ENCODE results near the gene MEGF11. TPM values are rescaled to one million over a fixed set of nuclear protein-coding genes. Genes with fewer than 3 reads are reported as not detected.

Gene MEGF11
- total and polyA plus RNA-seq, 8 donors: 0.05 to 0.92 (median 0.14) TPM; not detected in 4

GRCh38 chr15:66029650-66030049 lies 223.9 kb downstream of the MEGF11 start:
- Histone ChIP-seq H3K4me1 (peaks cover 0 to 6% (median 0%) of the 10 kb centered on the region in 4 donors), H3K9me3 (peaks cover 0 to 15% (median 2%) of the 10 kb centered on the region in 4 donors), H3K36me3 (no peaks in the 10 kb centered on the region), H3K27me3 (peaks cover 0 to 16% (median 0%) of the 10 kb centered on the region in 3 donors), H3K27ac (no peak overlapping the region), H3K4me3 (no peak overlapping the region)
- intact Hi-C loops (cut with DNase I; ENCODE audit: low total_unique reads): no loop called here
- TF ChIP-seq POLR2AphosphoS5 (IDR thresholded peaks at IDR 0.05): no peak
- TF ChIP-seq EP300 (IDR thresholded peaks at IDR 0.05): no peak
- no peak for TF ChIP-seq POLR2A (IDR thresholded peaks at IDR 0.05)
- TF ChIP-seq CTCF (IDR thresholded peaks at IDR 0.05): no peak
- no peak for DNase-seq
- WGBS, 5 donors: 77 to 91% (median 90%) methylated on average over 5 of the region's 5 CpGs

- Histone ChIP-seq H3K27ac (no peak overlapping the region), H3K36me3 (no peaks in the 10 kb centered on the region), H3K27me3 (peaks cover 0 to 26% (median 0%) of the 10 kb centered on the region in 3 donors), H3K4me3 (no peak overlapping the region), H3K9me3 (peaks cover 0 to 12% (median 0%) of the 10 kb centered on the region in 4 donors), H3K4me1 (peaks cover 0 to 6% (median 0%) of the 10 kb centered on the region in 4 donors)
- intact Hi-C loops (cut with DNase I; ENCODE audit: low total_unique reads): no loop called here
- WGBS, 5 donors: 24 to 34% (median 28%) methylated on average over 4 to 5 of the region's 5 CpGs
- TF ChIP-seq POLR2A (IDR thresholded peaks at IDR 0.05): no peak
- peak in 1 of 3 donors; percentile 25 for TF ChIP-seq POLR2AphosphoS5 (IDR thresholded peaks at IDR 0.05)
- no peak for TF ChIP-seq EP300 (IDR thresholded peaks at IDR 0.05)
- peak; percentile 63 to 79 for DNase-seq
Measured at GRCh38 chr15:66027268-66027805, 226.2 kb downstream of the MEGF11 start.

GRCh38 chr15:66025972-66026371 lies 227.6 kb downstream of the MEGF11 start:
- Histone ChIP-seq H3K4me3 (no peak overlapping the region), H3K4me1 (peaks cover 0 to 6% (median 0%) of the 10 kb centered on the region in 4 donors), H3K27ac (no peak overlapping the region), H3K27me3 (peaks cover 0 to 26% (median 0%) of the 10 kb centered on the region in 3 donors), H3K36me3 (no peaks in the 10 kb centered on the region), H3K9me3 (no peaks in the 10 kb centered on the region)
- no peak for TF ChIP-seq EP300 (IDR thresholded peaks at IDR 0.05)
- no peak for TF ChIP-seq POLR2A (IDR thresholded peaks at IDR 0.05)
- TF ChIP-seq POLR2AphosphoS5 (IDR thresholded peaks at IDR 0.05): no peak
- no peak for TF ChIP-seq CTCF (IDR thresholded peaks at IDR 0.05)
- 59 to 73% (median 63%) methylated on average over 5 to 7 of the region's 7 CpGs for WGBS, 5 donors
- intact Hi-C loops (cut with DNase I; ENCODE audit: low total_unique reads): no loop called here
- DNase-seq: no peak

- peak in 1 of 2 donors; percentile 71 for DNase-seq
- peaks cover 0 to 32% (median 0%) of the 10 kb centered on the region in 3 donors for H3K27me3 ChIP-seq
- 8 to 22% (median 17%) methylated on average over 4 of the region's 4 CpGs for WGBS, 5 donors
- no peak overlapping the region for H3K4me3 ChIP-seq
- no peaks in the 10 kb centered on the region for H3K9me3 ChIP-seq
- intact Hi-C loops (cut with DNase I; ENCODE audit: low total_unique reads): no loop called here
- H3K4me1 ChIP-seq: peaks cover 0 to 6% (median 0%) of the 10 kb centered on the region in 4 donors
- no peak overlapping the region for H3K27ac ChIP-seq
- no peaks in the 10 kb centered on the region for H3K36me3 ChIP-seq
- TF ChIP-seq POLR2AphosphoS5 (IDR thresholded peaks at IDR 0.05) (no peak), CTCF (IDR thresholded peaks at IDR 0.05) (no peak), EP300 (IDR thresholded peaks at IDR 0.05) (no peak), POLR2A (IDR thresholded peaks at IDR 0.05) (no peak)
Measured at GRCh38 chr15:66025015-66025452, 228.5 kb downstream of the MEGF11 start.

GRCh38 chr15:66024116-66024515 lies 229.4 kb downstream of the MEGF11 start:
- Histone ChIP-seq H3K36me3 (no peaks in the 10 kb centered on the region), H3K4me1 (peaks cover 0 to 6% (median 0%) of the 10 kb centered on the region in 4 donors), H3K27ac (no peak overlapping the region), H3K27me3 (peaks cover 0 to 41% (median 0%) of the 10 kb centered on the region in 3 donors), H3K9me3 (no peaks in the 10 kb centered on the region), H3K4me3 (no peak overlapping the region)
- no peak for DNase-seq
- TF ChIP-seq POLR2AphosphoS5 (IDR thresholded peaks at IDR 0.05): no peak
- TF ChIP-seq POLR2A (IDR thresholded peaks at IDR 0.05): no peak
- intact Hi-C loops (cut with DNase I; ENCODE audit: low total_unique reads): no loop called here
- 93 to 100% (median 96%) methylated on average over 4 of the region's 4 CpGs for WGBS, 5 donors
